HG03457 (cell line): Measurements from ENCODE around the gene CYTH1.

ENCODE experiments used
- ATAC-seq: cut with Tn5 transposase; IDR thresholded peaks from one replicate; pipeline ENCODE4 v1.9.1; 2021; ENCODE audit warnings: moderate number of reproducible peaks; ENCODE audit not compliant: unreplicated experiment

CYTH1 gene

DNA sequence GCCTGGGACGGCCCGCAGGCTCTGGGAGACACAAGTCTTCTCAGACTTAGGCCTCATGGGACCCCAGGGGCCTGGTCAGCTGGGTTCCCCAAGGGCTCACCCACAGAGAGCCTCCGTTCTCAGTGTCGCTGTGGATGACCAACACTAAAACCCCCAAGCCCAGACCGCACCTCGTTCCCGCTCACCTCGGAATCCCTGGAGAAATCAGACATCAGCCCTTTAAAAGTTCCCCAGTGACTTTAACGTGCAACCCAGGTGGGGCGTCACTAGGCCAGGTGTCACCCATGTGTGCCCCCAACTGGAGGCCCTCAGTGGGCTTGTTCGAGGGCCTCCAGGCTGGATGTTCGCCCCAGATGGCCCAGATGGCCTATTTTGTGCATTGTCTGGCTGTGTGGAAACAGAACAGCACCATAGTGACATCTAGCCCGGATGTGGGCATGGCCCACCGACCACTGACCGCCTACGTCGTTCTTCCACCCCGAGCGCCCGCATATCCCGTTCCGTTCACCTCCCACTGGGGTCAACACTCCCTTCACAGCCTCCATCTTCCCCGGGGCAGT, 152.6 kb downstream of the CYTH1 start:
- ATAC-seq: no peak

GRCh38 chr17:78628547-78629435, 153.3 kb downstream of the CYTH1 start:
- no peak for ATAC-seq

GRCh38 chr17:78624324-78625151, 157.5 kb downstream of the CYTH1 start:
- no peak for ATAC-seq
